Stimulated activated CD4-positive, alpha-beta T cell treated with anti-CD3 and anti-CD28 coated beads, TNF-alpha, amount 100 ng/mL, for 48 hours (primary cell): ENCODE data around the gene PRM2.

Experiments used
- DNase-seq, 3 donors: peaks; one replicate each; pipeline ENCODE4 v3.0.0-alpha.2; 2020; ENCODE audit warnings: low read depth in 3 of 3

PRM2 gene

GRCh38 chr16:11276143-11276895 lies at the start of gene PRM2:
TSS of gene PRM2 (minus strand) at chr16:11276480. CDS start at chr16:11276370, 110 bp downstream.
- DNase-seq, result no peak

- peak in 1 of 3 donors; percentile 28 for DNase-seq
Measured at GRCh38 chr16:11325404-11326083, 49.3 kb upstream of the PRM2 start.

- DNase-seq, result no peak
Measured at GRCh38 chr16:11323551-11324336, 47.5 kb upstream of the PRM2 start.

- DNase-seq, result no peak
Measured at GRCh38 chr16:11322823-11323222, 46.5 kb upstream of the PRM2 start.

GRCh38 chr16:11321662-11322061 lies 45.4 kb upstream of the PRM2 start:
- no peak for DNase-seq

- no peak for DNase-seq
Measured at GRCh38 chr16:11320170-11320569, 43.9 kb upstream of the PRM2 start.

- DNase-seq, result no peak
Measured at GRCh38 chr16:11319529-11320146, 43.4 kb upstream of the PRM2 start.

- DNase-seq, result no peak
Measured at GRCh38 chr16:11318817-11319216, 42.5 kb upstream of the PRM2 start.

GRCh38 chr16:11316331-11317015 lies 40.2 kb upstream of the PRM2 start:
- no peak for DNase-seq

- DNase-seq, result no peak
Measured at GRCh38 chr16:11315510-11315909, 39.2 kb upstream of the PRM2 start.

- DNase-seq, result no peak
Measured at GRCh38 chr16:11314309-11314894, 38.1 kb upstream of the PRM2 start.

GRCh38 chr16:11313493-11314308 lies 37.4 kb upstream of the PRM2 start:
- DNase-seq, result no peak

GRCh38 chr16:11312718-11313492 lies 36.6 kb upstream of the PRM2 start:
- no peak for DNase-seq

- no peak for DNase-seq
Measured at GRCh38 chr16:11310997-11311561, 34.8 kb upstream of the PRM2 start.

GRCh38 chr16:11310634-11310977 lies 34.3 kb upstream of the PRM2 start:
- DNase-seq, result no peak

GRCh38 chr16:11309895-11310633 lies 33.8 kb upstream of the PRM2 start:
- DNase-seq, result no peak

- no peak for DNase-seq
Measured at GRCh38 chr16:11308493-11309283, 32.4 kb upstream of the PRM2 start.
